Stromal cell of bone marrow (primary cell): ENCODE results near the gene ZC3H12D.
"Not testable (repeated sequence)": the region's sequence is repeated elsewhere in the genome, so short reads cannot be mapped to it uniquely, and the experiment has no call there.

ENCODE experiments used
- DNase-seq: peaks from one replicate; pipeline ENCODE4 v3.0.0-alpha.2; 2012; ENCODE audit warnings: low read depth

Gene ZC3H12D

DNA sequence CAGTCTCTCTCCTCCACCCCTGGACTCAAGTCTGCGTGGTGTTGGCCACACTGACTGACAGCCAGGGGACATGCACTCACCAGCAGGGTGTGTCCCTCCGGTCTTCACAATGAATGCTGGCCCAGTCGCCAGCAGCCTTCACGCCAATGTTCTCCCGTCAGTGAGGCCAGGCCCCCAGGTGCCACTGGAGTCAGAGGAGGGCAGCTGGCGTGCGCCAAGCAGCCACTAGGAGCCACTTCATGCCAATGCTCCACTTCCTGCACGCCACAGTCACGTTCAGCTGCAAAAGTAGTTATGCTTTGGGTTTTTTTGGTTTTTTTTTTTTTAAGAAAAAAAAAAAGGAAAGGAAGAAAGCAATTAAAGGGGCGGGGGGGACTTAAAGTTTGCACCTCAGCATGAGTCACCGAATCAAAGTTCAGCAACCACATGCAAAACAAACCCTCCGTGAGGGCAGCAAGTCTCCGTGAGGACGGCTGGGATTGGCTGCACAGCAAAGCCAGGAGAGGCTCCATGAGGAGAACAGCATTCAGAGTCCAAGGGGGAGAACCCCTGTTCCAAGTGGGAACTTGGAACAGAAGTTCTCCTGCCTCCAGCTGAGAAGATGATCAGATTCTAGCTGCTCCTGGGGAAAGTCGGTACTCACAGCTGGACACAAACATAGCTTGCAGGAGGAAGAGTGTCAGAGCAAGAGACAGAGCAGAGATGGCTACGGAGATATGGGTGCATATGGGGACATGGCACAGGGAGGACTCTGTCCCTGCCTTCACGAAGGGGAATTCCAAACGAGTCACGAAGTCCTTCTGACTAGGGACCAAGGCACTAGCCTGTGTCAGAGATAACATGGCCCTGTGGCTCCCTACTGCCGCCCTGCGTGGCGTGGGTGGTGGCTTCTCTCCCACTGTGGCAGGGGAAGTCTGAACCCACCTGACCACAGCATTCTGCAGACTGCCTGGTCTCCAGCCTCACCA is at the start of gene ZC3H12D:
Gene ZC3H12D, minus strand, starts transcription at position 282 of the 968 bp plus-strand sequence. CDS start 10,471 bp downstream, outside the sequence.
- DNase-seq: peak; percentile 19

- no peak for DNase-seq
Measured at GRCh38 chr6:149529650-149530049, 44.8 kb upstream of the ZC3H12D start.

DNA sequence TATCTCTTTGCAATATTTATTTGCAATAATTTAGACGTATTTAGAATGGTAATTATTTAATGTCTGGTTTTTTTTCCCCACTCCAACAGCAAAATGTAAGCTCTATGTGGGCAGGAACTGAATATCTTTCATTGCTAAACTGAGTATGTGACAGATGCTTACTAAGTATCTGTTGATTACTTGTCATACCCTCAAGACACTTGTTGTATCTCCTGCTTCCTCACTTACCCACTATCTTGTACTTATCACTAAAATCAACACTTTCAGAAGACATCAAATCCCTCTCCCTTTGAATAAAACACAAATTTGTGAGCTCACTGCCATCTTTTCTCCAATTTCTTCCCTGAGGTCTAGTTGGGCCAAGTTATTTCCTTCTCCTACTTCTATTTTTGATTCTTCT is 30.7 kb upstream of the ZC3H12D start:
- no peak for DNase-seq

DNA sequence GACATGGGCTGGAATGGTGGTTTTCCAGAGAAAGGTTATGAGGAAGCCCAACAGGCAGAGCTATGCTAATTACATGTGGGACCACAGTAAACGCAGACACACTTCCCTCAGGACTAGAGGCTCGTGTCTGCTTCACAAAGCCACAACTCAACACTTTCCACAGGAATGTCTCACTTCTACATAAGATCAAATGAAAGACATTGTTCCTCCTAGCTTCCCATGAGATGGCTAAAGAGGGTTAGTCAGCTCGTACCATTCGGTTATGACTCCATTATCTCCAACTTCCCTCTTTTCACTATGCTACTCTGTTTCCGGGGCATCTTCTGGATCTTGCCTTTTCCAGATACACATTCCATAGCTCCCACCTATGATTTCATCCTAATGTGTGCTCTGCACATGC is 29.1 kb upstream of the ZC3H12D start:
- no peak for DNase-seq

DNA sequence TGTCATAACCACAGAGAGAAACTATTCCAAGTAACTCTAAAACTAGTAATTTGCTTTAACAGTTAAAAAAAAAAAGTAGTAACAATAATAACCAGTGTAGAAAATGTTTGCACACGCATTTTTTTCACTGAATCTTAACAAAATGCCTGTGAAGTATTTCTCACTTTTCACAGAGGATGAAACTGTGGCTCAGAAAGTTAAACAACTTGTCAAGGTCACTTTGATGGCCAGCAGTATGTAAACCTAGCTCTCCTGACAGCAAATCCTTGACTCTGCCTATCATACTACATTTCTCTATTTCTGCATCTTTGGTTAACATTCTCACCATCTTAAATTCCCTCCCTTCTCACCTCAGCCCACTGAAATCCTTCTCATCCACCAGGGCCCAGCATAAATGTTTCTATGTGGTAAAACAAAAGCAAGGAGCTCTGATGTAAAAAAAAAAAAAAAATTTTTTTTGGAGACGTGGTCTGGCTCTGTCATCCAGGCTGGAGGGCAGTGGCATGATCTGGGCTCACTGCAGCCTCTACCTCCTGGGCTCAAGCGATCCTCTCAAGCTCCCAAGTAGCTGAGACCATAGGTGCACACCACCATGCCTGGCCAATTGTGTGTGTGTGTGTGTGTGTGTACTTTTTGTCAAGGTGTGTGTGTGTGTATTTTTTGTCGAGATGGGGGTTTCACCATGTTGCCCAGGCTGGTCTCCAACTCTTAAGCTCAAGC is 26.1 kb upstream of the ZC3H12D start:
- DNase-seq: no peak

DNA sequence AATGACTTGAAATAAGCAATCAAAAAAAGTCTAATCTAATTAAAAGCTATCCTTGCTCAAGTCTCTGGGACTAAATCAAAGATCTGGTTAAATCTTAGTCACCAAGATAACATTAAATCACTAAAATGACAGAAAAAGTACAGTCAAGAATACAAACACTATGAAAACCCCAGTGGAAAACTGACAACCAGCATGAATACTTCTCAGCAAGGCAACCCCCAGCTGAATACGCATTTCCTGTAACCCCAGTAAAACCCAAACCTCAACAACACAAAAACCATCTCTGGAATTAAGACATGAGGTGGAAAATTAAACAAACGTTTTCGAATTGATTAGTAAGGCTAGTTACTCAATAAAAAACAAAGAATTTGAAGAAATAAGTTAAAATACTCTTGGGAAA is 23.7 kb upstream of the ZC3H12D start:
- peak; percentile 43 for DNase-seq

GRCh38 chr6:149503872-149504271 is 19.1 kb upstream of the ZC3H12D start:
- DNase-seq: no peak

DNA sequence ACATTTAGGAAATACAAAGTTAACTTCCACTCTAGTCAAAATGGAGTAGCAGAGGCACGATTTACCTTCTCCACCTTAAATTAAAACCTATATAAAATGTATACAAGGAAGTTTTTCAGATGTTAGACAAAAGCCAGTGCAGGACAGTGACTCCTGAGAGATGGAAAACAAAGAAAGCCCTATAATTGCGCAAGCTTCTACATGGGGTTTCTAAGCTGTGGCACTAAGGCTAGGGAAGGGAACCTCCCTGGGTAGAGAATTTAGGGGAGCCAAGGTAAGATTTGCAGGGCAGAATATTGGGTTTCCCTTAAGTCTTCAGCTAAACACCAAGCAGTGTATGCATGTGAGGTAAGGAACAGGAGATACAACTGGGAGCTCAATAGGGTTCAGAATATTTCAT is 18.5 kb upstream of the ZC3H12D start:
- DNase-seq: no peak

GRCh38 chr6:149501768-149502167 is 17.0 kb upstream of the ZC3H12D start:
- DNase-seq: no peak

DNA sequence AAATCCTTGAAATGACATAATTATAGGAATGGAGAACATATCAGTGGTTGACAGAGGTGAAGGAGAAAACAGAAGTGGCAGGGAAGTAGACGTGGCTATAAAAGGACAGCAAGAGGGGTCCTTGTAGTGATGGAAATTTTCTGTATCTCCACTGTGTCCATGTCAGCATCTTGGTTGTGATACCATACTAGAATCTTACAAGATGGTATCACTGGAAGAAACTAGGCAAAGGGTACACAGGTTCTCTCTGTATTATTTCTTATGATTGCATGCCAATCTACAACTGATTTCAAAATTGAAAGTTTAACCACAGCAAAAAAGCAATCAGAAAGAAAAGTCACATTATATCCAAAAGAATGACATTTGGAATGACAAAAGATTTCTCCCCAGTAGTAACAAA is 16.4 kb upstream of the ZC3H12D start:
- no peak for DNase-seq

DNA sequence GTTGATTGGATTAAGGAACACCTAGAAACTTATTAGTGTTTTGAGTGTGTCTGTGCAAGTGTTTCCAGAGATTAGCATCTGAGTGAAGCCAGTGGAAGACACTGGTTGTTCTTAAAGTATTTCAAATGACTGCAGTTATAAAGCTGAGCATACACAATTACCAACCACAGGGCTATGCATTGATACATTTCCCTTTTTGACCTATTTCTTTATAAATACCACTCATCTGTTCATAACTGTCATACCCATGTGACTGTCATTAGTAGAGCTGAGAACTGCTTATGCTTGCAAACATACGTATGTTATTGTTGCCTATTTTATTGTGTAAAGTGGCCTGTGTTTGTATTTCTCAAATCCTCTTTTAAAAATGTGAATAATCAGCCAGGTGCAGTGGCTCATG is 15.3 kb upstream of the ZC3H12D start:
- DNase-seq: no peak

GRCh38 chr6:149499066-149499465 is 14.3 kb upstream of the ZC3H12D start:
- DNase-seq: peak; percentile 17

DNA sequence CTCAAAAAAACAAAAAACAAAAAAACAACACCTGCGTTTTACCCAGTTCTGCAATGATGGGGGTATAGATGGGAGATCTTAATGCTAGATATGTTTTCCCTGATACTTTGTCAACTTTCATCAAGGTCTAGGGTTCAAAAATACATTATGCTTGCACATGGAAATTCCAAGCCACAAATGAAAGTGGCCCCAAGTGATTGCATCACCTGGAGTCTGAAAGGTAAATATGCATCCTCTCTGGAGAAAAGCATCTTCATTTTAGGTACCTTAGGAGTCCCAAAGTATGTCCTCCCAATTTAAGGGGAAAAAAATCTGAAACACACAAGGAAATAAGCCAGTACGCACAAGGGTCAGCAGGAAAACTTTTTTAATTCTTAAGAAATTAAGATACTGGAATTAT is 12.6 kb upstream of the ZC3H12D start:
- DNase-seq: no peak

GRCh38 chr6:149496597-149496996 is 11.8 kb upstream of the ZC3H12D start:
- DNase-seq: not testable (repeated sequence)

GRCh38 chr6:149495349-149496016 is 10.7 kb upstream of the ZC3H12D start:
- DNase-seq: not testable (repeated sequence)

GRCh38 chr6:149494810-149495209 is 10.0 kb upstream of the ZC3H12D start:
- DNase-seq: not testable (repeated sequence)

GRCh38 chr6:149493761-149494320 is 9.0 kb upstream of the ZC3H12D start:
- DNase-seq: no peak

GRCh38 chr6:149492798-149493343 is 8.1 kb upstream of the ZC3H12D start:
- DNase-seq: no peak

DNA sequence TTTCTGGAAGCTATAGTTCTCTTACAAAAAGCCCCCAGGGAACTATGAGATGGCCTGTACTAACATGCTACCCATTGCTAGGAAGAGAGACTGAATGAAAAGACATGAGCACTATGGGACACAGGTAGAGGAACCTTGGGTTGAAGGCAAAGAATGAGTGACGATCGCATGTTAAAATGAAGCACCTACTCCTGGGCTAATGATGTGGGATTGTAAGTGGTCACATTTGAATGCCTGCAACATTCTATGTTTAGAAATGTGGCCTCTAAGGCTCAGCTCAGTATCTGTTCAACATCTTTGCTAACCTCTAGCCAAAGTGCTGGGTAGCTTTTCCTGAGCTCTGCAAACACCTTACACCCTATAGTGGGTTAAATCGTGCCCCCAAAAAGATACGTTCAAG is 5.2 kb upstream of the ZC3H12D start:
- DNase-seq: no peak

DNA sequence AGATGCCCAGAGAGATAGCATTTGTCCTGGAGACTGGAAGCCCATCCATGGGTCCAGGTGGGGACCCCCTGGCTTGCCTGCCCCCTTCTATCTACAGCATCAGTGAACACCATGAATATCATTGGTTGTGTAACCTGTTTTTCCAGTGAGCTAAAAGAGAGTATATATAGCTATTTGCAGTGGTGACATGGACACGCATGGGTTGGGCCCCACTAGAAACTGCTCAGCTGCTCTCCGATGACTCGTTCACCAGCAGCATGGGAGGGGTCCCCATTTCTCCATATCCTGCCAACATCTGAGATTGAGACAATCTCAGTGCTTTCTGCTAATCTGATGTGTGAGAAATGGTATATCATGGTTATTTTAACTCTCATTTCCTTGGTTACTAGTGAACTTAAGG is 4.0 kb upstream of the ZC3H12D start:
- no peak for DNase-seq

- no peak for DNase-seq
Measured at GRCh38 chr6:149487316-149487715, 2.5 kb upstream of the ZC3H12D start.
